GM19395 (cell line): Measurements from ENCODE around the gene DNAJB4.
"Not testable (repeated sequence)": the region's sequence is repeated elsewhere in the genome, so short reads cannot be mapped to it uniquely, and the experiment has no call there.

ENCODE experiments used
- ATAC-seq: cut with Tn5 transposase; IDR thresholded peaks from one replicate; pipeline ENCODE4 v1.9.1; 2021; ENCODE audit warnings: mild to moderate bottlenecking, moderate library complexity; ENCODE audit not compliant: unreplicated experiment

DNAJB4 gene

DNA sequence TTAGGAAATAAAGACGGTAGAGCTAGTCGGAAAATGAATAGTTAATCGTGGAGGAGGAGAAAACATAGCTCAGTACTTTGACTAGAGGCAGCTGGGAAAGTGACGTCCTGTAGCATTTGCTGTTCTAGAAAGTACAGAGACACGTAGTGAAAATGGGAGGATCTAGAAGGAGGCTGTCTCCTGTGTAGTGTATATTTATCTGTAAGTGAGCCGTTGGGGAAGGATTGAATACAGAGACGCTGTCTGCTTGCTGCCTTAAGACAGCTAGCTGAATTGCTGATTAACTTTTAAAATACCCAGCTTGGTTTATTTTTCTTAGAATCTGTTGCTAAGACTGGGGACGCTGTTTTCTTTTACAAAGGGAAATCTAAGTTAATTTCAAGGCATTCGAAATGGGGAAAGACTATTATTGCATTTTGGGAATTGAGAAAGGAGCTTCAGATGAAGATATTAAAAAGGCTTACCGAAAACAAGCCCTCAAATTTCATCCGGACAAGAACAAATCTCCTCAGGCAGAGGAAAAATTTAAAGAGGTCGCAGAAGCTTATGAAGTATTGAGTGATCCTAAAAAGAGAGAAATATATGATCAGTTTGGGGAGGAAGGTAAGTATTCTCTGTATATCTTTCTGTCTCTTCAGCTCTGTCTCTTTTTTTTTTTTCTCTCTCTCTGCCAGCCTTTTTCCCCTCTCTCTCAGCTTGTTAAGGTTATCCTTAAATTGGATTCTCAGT is at the start of gene DNAJB4:
Gene DNAJB4 (plus strand): TSS at position 221 of the 729 bp plus-strand sequence. CDS start 172 bp downstream, at position 393.
- peak; percentile 99 for ATAC-seq

DNA sequence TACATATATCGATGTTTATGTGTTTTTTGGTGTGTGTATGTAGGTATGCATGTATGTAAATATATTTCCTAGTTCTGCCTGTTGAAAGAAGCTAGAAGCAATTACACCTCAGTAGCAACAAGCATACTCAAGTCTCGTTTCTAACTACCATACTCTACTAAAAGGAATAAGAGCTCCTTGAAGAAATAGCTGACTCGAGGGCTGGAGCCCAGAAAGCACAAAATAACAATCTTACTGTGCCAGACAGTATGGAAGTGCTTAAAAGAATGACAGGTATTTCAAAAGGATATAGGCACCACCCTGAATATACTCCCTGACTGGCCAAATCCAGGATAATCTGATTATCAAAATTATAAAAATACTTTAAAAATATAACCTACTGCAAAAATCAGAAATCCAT is 49.0 kb upstream of the DNAJB4 start:
- ATAC-seq = no peak

DNA sequence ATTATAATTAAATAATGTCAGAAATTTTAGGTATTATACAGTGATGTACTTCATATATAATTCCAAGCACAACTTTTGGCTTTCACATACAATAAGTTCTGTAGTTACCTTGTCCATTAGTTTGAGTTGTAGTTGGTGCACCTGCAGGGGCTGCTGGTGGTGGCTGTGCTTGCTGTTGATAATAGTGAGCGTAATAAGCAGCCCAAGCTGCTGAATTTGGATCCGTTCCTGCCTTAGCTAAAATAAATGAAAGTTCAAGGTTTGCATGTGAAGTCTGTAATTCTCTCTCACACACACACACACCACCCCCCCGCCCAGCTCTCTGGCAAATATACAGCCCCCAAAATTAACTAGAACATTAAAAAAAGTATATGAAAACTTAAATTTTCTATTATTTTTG is 48.3 kb upstream of the DNAJB4 start:
- no peak for ATAC-seq

DNA sequence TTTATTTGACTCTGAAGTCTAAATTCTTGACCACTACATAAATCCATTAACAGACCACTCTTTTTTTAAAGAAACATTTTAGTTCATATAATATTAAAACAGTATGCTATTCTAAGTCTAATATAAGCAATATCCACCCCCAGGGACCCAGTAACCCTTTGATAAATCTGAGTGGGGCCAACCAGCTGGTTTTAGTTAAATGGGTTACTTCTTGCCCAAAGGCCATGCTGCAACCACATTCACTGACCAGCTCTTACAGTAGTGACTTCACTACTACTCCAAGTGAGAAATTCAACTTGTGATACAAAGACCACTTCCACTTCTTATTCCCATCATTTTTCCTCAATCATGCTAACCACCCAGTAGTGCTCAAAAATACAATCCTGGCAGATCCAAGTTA is 46.3 kb upstream of the DNAJB4 start:
- no peak for ATAC-seq

DNA sequence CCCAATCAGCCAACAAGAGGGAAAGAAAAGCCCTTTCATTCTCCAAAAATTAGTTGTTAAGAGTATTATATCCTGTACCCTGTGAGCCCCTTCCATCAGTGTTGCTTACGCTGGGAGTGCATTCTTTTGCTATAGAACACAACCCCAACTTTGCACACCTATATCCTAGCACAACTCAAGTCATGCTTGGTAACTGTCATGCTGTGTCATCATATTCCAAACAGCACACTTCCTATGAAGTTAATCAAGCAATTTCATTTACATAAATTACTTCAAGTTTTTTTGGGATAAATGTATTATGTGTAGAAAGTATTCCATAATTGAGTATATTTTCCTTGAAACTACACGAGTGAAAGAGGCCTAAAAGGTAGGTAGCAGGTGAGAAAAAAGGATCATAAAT is 45.9 kb upstream of the DNAJB4 start:
- no peak for ATAC-seq

GRCh38 chr1:77961392-77961791 is 43.3 kb upstream of the DNAJB4 start:
- ATAC-seq = no peak

DNA sequence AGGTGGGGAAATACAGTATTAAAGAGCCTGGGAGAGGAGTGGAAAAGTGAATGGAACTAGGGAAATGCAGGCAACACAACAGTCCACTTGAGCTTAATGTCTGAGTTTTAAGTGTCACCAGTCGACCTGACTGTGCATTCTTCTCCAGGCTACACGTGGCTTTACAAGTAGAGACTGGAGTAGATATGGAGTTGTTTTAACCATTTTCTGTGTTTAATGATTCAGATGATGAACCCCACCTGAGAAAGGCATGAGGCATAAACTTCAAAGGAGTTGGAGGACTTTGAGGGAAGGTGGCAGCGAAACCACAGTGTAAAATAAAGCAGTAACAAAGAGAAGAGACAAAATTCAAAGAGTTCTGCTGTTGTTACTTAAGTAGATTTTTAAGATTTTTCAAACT is 38.4 kb upstream of the DNAJB4 start:
- ATAC-seq = no peak

DNA sequence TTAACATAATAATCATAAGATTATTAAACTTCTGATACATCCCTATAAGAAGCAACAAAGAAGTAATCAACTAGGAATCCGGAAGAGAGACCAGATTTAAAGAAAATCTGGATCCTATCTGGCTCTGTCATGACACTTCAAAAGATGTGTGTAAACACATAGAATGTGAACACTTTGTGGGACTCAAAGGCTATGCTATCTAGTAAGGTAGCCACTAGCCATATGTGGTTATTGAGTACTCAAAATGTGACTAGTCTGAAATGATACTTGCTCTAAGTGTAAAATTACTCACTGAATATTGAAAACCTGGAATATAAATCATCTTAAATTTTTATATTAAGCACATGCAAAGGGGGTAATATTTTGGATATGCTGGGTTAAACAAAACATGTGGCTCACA is 34.5 kb upstream of the DNAJB4 start:
- no peak for ATAC-seq

DNA sequence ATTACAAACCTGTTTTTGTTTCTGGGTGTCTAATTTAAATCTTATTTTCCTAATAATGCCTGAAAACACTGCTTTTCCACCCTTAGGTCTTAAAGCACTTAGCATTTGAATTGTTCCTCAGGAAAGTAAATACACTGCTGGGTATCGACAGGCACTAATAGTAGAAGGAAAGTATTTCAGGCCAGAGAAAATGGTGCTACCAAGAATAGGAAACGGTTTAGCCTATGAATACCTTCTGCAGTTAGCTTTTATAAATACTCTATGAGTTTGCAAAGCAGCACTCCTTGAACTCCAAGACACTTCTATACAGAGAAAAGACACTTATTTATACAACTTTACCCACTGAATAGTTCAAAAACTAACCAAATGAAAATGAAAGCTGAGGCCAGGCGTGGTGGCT is 32.7 kb upstream of the DNAJB4 start:
- no peak for ATAC-seq

GRCh38 chr1:77975386-77975785 is 29.4 kb upstream of the DNAJB4 start:
- ATAC-seq = no peak

DNA sequence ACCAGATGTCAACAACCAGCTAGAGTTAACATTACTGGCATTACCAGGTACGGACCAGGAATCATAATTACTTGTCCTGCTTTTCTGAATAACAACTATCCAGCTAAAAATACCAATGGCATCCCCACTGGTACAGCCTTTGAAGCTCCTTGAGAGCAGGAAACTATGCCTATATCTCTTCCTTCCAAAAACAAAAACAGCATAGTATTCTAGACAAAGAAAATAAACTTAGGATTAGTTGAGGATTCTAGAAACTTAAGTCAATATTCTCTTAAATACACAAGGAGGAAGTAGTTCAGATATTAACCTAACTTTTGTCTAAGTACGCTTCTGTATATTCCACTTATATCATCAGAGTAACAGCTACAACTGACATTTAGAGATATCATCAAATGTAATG is 28.8 kb upstream of the DNAJB4 start:
- no peak for ATAC-seq

GRCh38 chr1:77976433-77977076 is 28.2 kb upstream of the DNAJB4 start:
- ATAC-seq = no peak

DNA sequence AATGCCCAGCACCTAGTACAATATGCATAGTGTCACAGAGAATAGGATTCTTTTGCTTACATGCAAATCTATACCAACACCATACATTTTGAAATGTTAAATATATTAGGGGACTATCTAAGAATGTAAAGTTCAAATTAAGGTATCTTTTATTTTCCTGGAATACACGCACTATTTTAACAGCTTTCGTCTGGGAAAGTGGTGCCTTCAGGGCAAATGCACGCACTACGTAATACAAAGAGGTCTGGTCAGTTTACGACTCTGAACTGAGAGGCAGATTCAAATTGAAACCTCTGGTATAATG is 26.8 kb upstream of the DNAJB4 start:
- ATAC-seq = peak; percentile 0

GRCh38 chr1:77978293-77978968 is 26.3 kb upstream of the DNAJB4 start:
- peak; percentile 77 for ATAC-seq

DNA sequence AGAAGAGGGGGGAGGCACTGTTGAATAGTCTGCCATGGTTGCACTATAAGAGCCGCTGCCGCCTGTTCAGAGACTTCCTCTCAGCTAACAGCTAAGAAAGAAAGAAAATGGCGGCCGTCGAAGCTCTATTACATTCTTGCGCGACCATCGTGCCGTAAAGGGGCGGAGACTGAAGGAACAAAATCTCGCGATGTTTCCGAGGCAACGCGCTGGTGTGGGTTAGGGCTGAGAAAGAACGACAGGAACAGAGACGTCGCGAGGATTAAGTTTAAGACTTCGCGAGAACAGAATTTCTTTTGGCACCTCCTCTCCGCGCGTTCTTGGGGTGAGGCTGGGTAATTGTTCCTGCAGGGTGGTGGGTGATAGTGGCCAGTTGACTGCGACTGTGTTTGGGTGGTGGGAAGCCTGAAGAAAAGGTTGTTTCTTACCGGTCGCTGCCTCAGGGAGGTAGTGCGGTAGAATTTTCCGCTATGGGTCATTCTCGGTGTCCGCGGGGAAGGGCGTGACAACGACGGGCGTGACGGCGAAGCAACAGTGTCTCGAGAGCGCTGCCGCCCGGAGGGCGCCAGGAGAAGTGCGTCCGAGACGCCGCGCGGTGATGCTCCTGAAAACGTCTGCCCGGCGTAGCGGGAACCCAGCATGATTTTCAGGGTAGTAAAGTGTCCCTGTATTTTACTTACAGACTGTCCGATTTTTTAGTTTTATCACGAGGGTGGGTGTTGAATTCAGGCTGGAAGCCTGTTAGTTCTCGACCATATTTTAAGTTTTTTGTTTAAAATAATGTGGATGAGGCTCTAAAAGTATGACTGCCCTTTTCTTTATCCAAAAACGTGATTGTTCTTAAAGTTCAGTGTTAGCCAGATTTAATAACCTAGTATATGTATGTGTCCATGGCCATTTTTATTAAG is 25.5 kb upstream of the DNAJB4 start, which contains the start of gene FUBP1:
Gene FUBP1 (minus strand): TSS at position 104 of the 908 bp plus-strand sequence. CDS start 68 bp downstream, at position 36.
- peak; percentile 81 for ATAC-seq

- ATAC-seq = not testable (repeated sequence)
Measured at GRCh38 chr1:77983352-77983996, 21.3 kb upstream of the DNAJB4 start.

DNA sequence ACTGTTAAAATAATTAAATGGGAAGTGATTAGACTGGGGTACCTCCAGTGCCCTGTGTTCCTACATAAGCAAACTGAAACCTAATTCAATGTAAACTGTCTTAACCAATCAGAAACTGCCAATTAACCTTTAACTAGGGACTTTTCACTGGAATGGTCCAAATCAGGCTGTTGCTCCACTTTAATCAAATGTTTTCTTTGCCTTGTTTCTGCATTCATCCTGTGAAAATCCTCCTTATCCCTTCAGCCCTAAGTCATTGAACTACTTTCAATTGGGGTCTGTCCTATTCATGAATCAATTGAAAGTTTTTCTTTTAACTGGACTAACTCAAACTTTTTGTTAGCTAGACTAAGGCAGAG is 20.8 kb upstream of the DNAJB4 start:
- ATAC-seq = no peak

- no peak for ATAC-seq
Measured at GRCh38 chr1:77984629-77985028, 20.1 kb upstream of the DNAJB4 start.

DNA sequence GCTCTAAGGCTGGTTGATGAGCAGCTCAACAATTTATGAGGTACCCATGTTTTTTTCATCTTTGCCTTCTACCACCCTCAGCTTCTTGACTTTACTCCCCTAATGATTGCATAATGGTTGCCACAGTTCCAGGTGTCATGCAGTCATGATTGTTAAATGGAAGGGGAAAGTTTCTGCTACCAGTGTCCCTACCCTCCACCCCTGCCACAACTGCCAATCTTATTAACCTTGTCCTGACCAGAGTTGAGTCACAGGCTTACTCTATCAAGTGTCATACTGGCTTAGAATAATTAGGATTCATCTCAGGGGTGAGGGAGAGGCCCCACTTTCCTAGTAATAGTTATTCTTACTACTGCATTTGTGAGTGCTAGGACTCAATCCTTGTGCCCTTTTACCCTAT is 17.9 kb upstream of the DNAJB4 start:
- no peak for ATAC-seq

DNA sequence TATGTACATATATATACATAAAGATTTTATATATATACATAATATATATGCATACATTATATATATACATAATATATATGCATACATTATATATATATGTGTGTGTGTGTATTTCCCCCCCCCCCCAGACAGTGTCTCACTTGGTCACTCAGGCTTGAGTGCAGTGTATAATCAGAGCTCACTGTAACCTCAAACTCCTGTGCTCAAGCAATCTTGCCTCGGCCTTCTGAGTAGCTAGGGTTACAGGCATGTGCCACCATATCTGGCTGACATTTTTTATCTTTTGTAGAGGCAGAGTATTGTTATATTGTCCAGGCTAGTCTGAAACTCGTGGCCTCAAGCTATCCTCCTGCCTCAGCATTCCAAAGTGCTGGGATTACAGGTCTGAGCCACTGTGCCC is 16.8 kb upstream of the DNAJB4 start:
- no peak for ATAC-seq

DNA sequence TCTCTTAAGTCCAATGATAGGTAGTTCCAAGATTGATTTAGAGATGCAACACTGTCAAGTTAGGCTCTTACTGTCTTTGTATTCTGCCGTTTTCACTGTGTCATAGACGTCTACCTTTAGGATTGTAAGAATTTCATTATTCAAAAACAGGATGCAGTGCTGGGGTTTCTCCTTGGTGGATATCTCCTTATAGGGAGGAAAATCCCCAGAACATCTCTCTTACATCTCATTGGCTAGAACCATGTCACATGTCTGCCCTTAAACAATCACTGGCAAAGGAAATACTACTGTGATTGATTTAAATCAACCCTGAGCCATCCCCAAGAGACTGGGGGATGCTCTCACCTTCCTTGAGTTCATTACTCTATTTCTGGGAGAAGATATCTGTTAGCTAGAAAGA is 15.0 kb upstream of the DNAJB4 start:
- no peak for ATAC-seq
